Fibroblast of villous mesenchyme (primary cell): Measurements from ENCODE around the gene RPS19BP1. TPM values are rescaled to one million over a fixed set of nuclear protein-coding genes. Genes with fewer than 3 reads are reported as not detected.
A peak's percentile ranks its signal among the peaks of the same experiment; 100 is the strongest.

ENCODE experiments used
- DNase-seq: peaks from one replicate; pipeline ENCODE4 v3.0.0-alpha.2; 2010; ENCODE audit warnings: low read depth
- H3K4me3 ChIP-seq: 2 replicates; pipeline ENCODE4 v1.5.1; 2011; ENCODE audit warnings: low read depth, mild to moderate bottlenecking, low read length
- CTCF ChIP-seq: IDR thresholded peaks from 2 replicates; pipeline ENCODE4 v1.5.1; 2012; ENCODE audit warnings: low read depth, mild to moderate bottlenecking, low read length; ENCODE audit not compliant: insufficient read depth
- total RNA-seq: library from RNA; depleted of rRNA; stranded (reverse); fragments of >200 nt; gene quantifications from 2 replicates; pipeline ENCODE4 v1.2.3, GENCODE V29; 2012

The RPS19BP1 gene
- total RNA-seq, 1 donor = 44.0 TPM

GRCh38 chr22:39490135-39490798 is 42.3 kb downstream of the RPS19BP1 start:
- TF ChIP-seq CTCF = no peak
- peak; percentile 69 for DNase-seq

GRCh38 chr22:39489094-39490068 is 43.2 kb downstream of the RPS19BP1 start:
- DNase-seq = no peak
- H3K4me3 ChIP-seq = no peak overlapping the region
- TF ChIP-seq CTCF = no peak

More at GRCh38 chr22:39490135-39490798, 42.3 kb downstream of the RPS19BP1 start:
- no peak overlapping the region for H3K4me3 ChIP-seq

DNA sequence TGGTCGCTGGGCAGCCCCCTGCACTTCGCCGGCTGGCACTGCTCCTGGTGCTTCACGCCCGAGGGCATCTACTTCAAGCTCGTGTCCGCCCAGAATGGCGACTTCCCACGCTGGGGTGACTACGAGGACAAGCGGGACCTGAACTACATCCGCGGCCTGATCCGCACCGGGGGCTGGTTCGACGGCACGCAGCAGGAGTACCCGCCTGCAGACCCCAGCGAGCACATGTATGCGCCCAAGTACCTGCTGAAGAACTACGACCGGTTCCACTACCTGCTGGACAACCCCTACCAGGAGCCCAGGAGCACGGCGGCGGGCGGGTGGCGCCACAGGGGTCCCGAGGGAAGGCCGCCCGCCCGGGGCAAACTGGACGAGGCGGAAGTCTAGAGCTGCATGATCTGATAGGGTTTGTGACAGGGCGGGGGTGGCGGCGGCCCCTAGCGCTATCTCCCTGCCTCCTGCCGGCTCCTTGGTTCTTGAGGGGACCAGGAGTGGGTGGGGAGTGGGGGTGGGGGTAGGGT is 43.9 kb downstream of the RPS19BP1 start:
- no peak for TF ChIP-seq CTCF
- no peak for DNase-seq
- no peak overlapping the region for H3K4me3 ChIP-seq

- DNase-seq = no peak
- no peak for TF ChIP-seq CTCF
- H3K4me3 ChIP-seq = no peak overlapping the region
Observed at GRCh38 chr22:39487826-39488520, 44.6 kb downstream of the RPS19BP1 start.

DNA sequence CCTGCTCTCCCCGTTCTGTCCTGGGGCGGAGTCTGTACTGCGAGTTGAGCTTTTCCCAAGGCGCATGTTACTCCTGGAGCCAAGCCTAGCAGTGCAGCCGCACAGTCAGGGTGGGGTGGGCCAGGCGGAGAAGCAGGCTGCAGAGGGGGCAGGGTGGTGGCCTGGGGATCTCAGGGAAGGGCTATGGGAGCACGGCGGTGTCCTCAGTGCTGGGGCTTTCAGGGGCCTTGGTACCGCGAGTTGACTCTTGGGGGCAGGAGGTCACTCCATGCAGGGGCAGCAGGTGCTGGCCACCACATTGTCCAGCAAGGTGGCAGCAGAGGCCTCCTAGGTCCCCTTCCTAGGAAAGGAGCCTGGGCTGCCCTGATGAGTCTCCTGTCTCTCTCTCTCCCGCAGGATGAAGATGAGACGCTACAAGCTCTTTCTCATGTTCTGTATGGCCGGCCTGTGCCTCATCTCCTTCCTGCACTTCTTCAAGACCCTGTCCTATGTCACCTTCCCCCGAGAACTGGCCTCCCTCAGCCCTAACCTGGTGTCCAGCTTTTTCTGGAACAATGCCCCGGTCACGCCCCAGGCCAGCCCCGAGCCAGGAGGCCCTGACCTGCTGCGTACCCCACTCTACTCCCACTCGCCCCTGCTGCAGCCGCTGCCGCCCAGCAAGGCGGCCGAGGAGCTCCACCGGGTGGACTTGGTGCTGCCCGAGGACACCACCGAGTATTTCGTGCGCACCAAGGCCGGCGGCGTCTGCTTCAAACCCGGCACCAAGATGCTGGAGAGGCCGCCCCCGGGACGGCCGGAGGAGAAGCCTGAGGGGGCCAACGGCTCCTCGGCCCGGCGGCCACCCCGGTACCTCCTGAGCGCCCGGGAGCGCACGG is 45.4 kb downstream of the RPS19BP1 start:
- no peak overlapping the region for H3K4me3 ChIP-seq
- TF ChIP-seq CTCF = no peak
- DNase-seq = no peak

DNA sequence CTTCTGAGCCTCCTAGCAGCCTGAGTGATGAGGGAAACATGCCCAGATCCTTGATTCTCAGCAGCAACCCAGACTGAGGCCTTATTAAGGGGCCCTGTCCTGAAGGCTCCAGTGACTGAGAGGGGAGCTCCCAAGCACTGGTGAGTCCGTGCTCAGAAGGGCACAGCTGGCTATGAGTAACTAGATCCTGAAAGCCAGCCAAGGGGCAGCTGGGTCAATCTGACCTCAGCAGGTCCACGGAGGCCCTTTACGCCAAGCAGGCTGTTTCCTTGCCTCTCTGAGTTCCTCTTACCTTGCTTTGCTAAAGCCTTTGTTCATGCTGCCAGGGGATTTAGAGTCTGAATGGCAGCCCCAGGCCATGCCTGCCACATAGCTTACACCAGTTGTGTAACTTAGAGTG is 49.8 kb downstream of the RPS19BP1 start:
- H3K4me3 ChIP-seq = no peak overlapping the region
- DNase-seq = no peak
- no peak for TF ChIP-seq CTCF
